NCI-H1694 (cell line): ENCODE results near the gene CRTC1.

Source experiments
- DNase-seq: peaks from one replicate; lab custom pipeline; 2025; lab: John Stamatoyannopoulos, UW

Gene CRTC1

DNA sequence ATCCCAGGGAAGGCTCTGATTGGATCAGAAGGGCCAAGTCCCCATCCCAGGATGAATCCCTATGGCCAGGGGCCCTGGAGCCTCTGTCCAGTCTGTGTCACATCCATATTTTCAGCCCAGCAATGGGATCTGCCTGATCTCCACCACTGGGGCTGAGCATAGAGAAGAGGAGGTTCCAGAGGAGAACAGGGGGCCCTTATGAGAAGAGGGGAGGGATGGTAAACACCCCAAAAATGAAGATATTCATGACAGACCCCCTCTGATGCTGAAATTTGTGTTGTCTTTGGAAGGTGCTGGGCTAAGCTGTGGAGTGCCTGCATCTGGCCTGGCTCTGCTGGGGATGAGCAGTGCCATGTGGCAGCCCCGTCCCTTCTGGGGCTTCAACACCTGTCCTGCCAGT lies 32.2 kb upstream of the CRTC1 start:
- DNase-seq, result no peak

DNA sequence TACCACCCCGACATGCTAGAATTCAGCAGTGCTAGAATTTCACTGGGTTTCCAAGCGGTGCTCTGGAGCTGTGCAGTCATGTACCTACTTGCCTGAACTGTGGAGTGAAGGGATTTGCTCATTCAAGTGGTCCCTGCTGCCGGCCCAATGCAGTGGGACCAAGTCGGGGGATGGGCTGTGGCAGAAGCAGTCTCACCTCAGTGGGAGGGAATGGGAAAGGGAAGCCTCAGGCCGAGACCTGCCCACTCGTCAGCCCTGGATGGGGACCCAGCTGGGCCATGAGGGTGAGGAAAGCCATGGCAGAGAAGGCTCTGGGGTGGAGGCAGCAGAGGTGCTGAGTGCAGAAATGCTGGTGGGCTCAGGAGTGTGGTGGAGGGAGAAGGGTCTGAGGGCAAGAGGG lies 31.7 kb upstream of the CRTC1 start:
- peak; percentile 40 for DNase-seq

GRCh38 chr19:18653853-18654252 lies 29.6 kb upstream of the CRTC1 start:
- DNase-seq, result no peak

DNA sequence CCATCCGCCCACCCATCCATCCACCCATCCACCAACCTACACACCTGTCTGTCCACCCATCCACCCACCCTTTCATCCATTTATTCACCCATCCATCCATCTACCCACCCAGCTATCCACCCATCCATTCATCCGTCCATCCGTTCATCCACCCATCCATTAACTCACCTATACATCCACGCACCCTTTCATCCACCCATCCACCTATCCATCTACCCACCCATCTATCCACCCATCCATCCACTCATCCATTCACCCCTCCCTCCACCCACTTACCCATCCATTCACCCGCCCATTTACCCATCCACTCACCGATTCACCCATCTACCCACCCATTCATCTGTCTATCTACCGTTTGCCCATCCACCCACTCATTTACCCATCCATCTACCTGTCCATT lies 29.0 kb upstream of the CRTC1 start:
- DNase-seq, result no peak

DNA sequence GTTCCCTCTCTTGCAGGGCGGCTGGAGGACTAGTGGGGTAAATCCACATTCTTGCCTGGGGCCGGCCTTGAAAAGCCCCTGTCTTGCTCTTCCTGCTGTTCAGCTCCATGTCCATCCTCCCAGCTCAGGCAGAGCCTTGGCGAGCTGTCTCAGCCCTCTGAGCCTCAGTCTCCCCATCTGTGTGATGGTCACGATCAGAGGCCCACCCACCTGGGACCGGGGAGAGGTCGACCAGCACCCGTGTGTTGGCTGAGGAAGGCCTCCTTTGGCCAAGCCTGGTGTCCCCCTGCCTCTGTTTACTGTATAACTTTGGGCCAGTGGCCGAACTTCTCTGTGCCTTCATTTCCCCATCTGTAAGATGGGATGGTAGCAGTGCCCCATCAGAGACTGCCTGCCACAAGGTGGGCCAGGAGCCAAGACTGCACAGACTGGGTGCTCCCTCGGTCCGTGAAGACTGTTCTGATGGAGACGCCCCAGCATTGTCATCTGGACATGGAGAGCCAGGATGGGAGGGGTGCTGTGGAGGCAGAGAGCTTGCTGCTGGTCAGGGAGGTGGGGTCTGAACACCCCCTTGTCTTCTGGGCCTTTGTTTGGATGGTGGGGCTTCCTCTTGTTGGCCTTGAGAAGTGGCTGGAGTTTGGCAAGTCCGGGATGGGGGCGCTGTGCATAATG lies 28.2 kb upstream of the CRTC1 start:
- no peak for DNase-seq

DNA sequence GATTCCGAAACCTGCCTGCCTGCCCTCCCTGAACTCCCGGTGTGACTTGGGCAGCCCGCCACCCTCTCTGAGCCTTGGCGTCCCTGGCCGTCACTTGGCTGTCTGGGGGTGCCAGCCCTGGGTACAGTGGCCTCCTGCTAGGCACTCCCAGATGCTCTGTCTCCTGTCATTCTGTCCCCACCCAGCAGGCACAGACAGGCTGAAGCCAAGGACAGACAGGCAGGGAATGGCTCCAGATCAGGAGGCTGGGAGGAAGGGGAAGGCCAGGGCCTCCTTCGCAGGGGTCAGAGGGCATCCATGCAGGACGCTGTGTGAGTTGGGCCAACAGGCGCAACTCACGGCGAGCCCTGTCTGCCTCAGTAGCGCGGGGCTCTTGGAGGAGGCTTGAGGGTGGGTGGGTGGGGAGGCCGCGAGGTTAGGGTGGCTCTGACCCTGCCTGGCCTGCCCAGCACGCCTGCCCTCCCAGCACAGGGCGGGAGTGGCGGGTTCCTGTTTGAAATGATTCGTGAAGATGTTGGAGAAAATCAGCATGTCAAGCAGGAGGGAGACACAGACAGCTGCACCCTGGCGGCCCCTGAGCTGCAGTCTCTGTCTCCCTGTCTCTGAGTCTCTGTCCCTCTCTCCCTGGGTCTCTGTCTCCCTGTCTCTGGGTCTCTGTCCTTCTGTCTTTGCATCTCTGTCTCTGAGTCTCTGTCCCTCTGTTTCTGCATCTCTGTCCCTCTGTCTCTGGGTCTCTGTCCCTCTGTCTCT lies 27.0 kb upstream of the CRTC1 start:
- DNase-seq, result no peak

- DNase-seq, result no peak
Observed at GRCh38 chr19:18657590-18658365, 25.7 kb upstream of the CRTC1 start.

GRCh38 chr19:18658366-18658855 lies 25.1 kb upstream of the CRTC1 start:
- DNase-seq, result no peak

DNA sequence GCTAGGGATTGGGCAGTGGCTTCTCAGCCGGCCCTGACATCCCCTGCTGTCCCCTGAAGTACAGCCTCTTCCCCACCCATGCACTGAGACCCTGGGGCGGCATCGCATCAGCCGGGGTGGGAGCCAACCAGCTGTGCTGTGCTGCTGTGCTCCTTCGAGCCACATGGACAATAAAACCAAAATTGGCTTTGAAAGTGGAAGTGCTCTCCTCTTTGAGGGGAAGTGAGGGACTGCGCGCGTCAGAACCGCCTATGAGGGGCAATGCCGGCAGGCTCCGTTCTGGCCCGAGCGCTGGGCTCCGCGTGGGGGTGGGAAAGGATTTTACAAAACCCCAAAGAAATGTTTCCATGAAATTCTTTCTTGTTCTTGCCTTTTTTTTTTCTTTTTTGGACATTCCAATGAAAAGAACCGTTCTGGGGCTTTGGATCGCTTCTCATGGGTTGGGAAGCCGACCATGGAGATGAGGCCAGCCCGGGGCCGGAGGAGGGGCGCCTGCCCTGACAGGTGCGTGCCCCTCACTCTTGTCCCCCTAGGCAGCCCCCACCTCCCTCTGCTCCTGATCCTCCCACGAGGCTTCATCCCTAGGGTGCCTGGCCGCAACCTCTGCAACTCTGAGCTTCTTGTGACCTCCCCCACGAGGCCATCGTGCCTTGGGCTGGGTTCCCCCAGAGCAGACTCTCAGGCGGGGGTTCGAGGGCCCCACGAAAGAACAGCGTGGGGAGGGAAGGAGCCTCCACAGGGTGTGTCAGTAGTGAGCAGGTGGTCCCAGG lies 24.0 kb upstream of the CRTC1 start:
- DNase-seq, result no peak

- no peak for DNase-seq
Observed at GRCh38 chr19:18660051-18660910, 23.2 kb upstream of the CRTC1 start.

DNA sequence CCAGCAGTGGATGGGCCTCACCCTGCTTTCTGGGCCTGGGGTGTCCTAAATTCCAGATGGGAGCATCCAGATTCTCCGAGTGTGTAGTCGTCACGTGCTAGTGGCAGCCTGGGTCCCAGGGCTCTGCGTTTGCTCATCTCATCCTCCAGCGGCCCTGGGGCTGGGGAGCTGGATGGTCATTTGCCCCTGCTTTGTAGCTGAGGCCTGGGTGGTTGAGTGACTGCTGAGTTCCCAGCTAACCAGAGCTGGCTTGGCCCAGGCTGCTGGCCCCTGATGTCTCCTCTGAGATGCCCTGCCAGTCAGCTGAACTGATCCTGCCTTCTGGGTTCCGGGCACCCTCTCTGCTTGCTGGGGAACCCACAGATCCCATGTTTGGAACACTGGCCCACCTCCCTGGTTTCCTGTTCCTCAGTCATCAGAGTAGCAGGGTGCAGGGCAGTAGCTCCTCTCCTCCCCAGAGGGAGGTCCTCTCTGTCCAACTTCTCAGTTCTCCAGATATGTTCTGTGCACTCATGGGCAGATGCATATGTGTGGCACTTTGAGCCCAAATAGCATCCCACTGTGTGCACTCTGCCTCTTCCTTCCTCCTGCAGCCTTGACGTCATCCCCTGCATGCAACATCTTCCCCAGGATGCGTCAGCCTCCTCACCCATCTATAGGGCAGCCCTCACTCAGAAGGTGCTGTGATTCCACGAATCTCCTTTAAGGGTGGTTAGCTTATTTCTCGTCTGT lies 22.4 kb upstream of the CRTC1 start:
- DNase-seq, result no peak

DNA sequence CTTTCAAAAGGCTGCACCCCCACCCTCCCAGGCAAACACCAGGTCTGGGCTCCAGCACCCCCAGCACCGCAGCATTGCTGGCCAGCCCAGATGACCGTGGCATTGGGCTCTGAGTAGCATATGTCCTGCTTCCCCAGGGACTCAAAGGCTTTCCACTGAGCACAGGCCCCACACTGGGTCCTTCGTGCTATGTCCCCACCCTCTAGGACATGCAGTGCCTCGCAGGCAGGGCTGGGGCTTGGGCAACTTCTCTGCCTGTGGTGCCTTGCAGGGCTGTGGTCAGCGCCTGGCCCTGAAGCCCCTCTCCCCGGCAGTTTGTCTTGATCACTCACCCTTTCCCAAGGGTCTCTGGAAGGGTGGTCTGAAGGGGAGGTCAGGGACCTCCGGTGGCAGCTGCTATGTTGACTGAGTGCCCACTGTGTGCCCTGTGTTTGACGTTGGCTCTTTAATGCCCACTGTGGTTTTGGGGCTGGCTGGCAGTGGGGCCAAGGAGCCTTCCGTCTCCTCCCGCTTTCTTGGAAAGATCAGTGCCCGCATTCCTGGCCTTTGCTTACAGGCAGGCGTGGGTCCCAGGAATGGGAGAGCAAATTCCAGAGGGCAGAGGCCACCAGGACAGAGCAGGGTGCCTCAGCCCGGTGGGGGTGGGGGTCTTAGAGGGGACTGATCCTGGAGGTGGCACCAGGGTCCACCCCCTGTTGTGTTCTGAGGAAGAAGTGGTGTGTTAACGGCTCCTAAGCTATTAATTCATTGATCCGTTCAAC lies 20.3 kb upstream of the CRTC1 start:
- DNase-seq, result no peak

DNA sequence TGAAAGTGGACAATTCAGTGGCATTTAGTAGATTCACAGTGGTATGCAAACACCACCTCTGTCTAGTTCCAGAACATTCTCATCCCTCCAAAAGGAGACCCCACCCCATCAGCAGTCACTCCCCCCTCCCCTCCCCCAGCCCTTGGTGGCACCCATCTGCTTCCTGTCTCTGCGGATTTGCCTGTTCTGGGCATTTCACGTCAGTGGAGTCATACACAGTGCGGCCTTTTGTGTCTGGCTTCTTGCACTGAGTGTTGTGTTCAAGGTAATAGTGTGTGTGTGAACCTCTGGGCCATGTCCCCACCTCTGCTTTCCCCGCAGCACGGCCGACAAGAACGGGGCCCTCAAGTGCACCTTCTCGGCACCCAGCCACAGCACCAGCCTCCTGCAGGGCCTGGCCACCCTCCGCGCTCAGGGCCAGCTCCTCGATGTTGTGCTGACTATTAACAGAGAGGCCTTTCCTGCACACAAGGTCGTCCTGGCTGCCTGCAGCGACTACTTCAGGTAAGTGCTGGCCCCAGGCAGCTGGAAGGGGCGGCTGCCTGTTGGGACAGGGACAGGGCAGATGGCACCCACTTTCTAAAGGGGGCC lies 19.4 kb upstream of the CRTC1 start:
- no peak for DNase-seq

DNA sequence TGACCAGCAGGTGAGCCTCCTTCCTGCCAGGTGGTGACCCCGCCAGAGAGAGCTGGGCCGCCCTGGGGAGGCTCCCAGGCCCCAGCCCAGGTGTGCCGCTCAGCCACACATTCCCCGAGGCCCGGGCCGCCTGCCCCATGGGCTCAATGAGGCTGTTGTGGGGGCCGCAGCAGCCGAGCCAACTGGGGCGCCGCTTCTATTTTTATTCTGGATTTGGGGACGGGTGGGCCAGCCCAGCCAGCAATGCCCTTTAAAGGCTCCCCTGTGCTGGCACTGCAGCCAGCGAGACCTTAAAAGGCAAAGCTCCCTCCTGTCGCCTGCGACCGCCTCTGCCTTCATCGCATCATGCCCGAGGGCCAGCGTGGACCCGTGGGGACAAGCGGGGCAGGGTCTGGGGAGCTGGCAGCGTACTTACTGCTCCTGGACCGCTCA lies 17.7 kb upstream of the CRTC1 start:
- DNase-seq, result no peak

DNA sequence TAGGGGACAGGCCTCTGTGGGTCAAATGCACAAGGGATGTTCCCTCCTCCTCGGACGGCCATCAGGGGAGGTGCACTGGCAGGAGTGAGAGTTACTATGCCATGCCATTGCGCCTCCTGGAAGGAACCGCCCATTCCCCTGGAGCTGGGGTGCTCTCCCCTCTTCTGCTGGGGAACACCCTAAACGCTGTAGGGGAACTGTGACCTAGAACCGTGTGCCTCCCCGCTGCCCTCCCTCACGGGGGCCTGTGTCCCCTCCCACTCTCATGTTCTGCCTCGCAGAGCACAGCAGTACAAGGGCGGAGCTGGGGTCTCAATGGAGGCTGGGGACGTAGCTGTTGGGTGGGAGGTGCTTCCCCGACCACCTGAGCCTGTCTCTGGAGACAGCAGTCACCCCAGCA lies 17.2 kb upstream of the CRTC1 start:
- no peak for DNase-seq

- DNase-seq, result no peak
Observed at GRCh38 chr19:18666784-18667183, 16.7 kb upstream of the CRTC1 start.

DNA sequence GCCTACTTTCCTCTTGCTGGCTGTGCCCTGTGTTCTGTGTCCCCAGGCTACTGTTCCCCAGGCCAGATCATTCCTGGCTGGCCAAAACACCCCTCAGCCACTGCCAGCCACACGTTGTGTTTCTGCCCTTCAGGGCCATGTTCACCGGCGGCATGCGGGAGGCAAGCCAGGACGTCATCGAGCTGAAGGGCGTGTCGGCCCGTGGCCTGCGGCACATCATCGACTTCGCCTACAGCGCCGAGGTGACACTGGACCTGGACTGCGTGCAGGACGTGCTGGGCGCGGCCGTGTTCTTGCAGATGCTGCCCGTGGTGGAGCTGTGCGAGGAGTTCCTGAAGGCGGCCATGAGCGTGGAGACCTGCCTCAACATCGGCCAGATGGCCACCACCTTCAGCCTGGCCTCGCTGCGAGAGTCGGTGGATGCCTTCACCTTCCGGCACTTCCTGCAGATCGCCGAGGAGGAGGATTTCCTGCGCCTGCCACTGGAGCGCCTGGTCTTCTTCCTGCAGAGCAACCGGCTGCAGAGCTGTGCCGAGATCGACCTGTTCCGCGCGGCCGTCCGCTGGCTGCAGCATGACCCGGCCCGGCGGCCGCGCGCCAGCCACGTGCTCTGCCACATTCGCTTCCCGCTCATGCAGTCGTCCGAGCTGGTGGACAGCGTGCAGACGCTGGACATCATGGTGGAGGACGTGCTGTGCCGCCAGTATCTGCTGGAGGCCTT lies 15.8 kb upstream of the CRTC1 start:
- DNase-seq, result no peak

DNA sequence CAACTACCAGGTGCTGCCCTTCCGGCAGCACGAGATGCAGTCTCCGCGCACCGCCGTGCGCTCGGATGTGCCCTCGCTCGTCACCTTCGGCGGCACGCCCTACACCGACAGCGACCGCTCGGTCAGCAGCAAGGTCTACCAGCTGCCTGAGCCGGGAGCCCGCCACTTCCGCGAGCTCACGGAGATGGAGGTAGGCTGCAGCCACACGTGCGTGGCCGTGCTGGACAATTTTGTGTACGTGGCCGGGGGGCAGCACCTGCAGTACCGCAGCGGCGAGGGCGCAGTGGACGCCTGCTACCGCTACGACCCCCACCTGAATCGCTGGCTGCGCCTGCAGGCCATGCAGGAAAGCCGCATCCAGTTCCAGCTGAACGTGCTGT lies 15.2 kb upstream of the CRTC1 start:
- DNase-seq, result no peak
